Subcutaneous abdominal adipose tissue (tissue), 5 donors: ENCODE results near the gene ITGB4.

ENCODE experiments used
- H3K27ac ChIP-seq: one replicate; pipeline ENCODE4 v1.7.0; 2013; ENCODE audit warnings: low read depth, mild to moderate bottlenecking, inconsistent platforms, low read length, moderate library complexity
- H3K27me3 ChIP-seq, 5 donors: one replicate each; pipeline ENCODE4 v1.7.0; 2013; ENCODE audit warnings: low read length in 5 of 5, inconsistent platforms in 1 of 5; ENCODE audit not compliant: control insufficient read depth in 5 of 5, insufficient read depth in 4 of 5
- H3K36me3 ChIP-seq, 5 donors: one replicate each; pipeline ENCODE4 v1.7.0; 2013; ENCODE audit warnings: low read length in 5 of 5; ENCODE audit not compliant: control insufficient read depth in 5 of 5, insufficient read depth in 5 of 5
- H3K4me1 ChIP-seq, 5 donors: one replicate each; pipeline ENCODE4 v1.7.0; 2013; ENCODE audit warnings: low read length in 5 of 5, mild to moderate bottlenecking in 3 of 5, moderate library complexity in 1 of 5; ENCODE audit not compliant: control insufficient read depth in 5 of 5, insufficient read depth in 5 of 5
- H3K4me3 ChIP-seq, 5 donors: one replicate each; pipeline ENCODE4 v1.7.0; 2013; ENCODE audit warnings: low read length in 5 of 5, low read depth in 1 of 5
- H3K9ac ChIP-seq, 5 donors: one replicate each; pipeline ENCODE4 v1.7.0; 2013; ENCODE audit warnings: low read length in 5 of 5, mild to moderate bottlenecking in 4 of 5, moderate library complexity in 3 of 5
- H3K9me3 ChIP-seq, 5 donors: one replicate each; pipeline ENCODE4 v1.7.0; 2013; ENCODE audit warnings: low read length in 5 of 5; ENCODE audit not compliant: control insufficient read depth in 5 of 5
- donor health status: healthy.
- donor health status: healthy.
- donor health status: healthy.
- donor health status: healthy.
- donor health status: healthy.

ITGB4 gene

GRCh38 chr17:75685499-75685898 lies 35.8 kb upstream of the ITGB4 start:
- Histone ChIP-seq H3K9ac (no peak overlapping the region), H3K27me3 (no peaks in the 10 kb centered on the region), H3K27ac (peak overlapping the region; percentile 50), H3K36me3 (peaks cover 0 to 21% (median 5%) of the 10 kb centered on the region in 5 donors), H3K4me1 (peaks cover 9 to 55% (median 36%) of the 10 kb centered on the region in 5 donors), H3K9me3 (no peaks in the 10 kb centered on the region), H3K4me3 (no peak overlapping the region)

- H3K27ac ChIP-seq: peak overlapping the region; percentile 52
- H3K4me1 ChIP-seq: peaks cover 9 to 64% (median 52%) of the 10 kb centered on the region in 5 donors
- H3K27me3 ChIP-seq: no peaks in the 10 kb centered on the region
Measured at GRCh38 chr17:75688209-75688825, 32.9 kb upstream of the ITGB4 start.

GRCh38 chr17:75689441-75689873 lies 31.8 kb upstream of the ITGB4 start:
- Histone ChIP-seq H3K27ac (no peak overlapping the region), H3K4me1 (peaks cover 9 to 73% (median 61%) of the 10 kb centered on the region in 5 donors)

More at GRCh38 chr17:75688209-75688825, 32.9 kb upstream of the ITGB4 start:
- Histone ChIP-seq H3K36me3 (peaks cover 0 to 37% (median 12%) of the 10 kb centered on the region in 5 donors), H3K9me3 (no peaks in the 10 kb centered on the region), H3K9ac (peak overlapping the region in 3 of 5 donors; percentile 22 to 44 (median 32)), H3K4me3 (peak overlapping the region in 1 of 5 donors; percentile 23)

GRCh38 chr17:75691371-75691791 lies 29.9 kb upstream of the ITGB4 start:
- H3K27ac ChIP-seq: no peak overlapping the region
- H3K9ac ChIP-seq: no peak overlapping the region
- H3K27me3 ChIP-seq: no peaks in the 10 kb centered on the region
- H3K36me3 ChIP-seq: peaks cover 0 to 59% (median 29%) of the 10 kb centered on the region in 5 donors
- H3K4me1 ChIP-seq: peaks cover 9 to 73% (median 59%) of the 10 kb centered on the region in 5 donors
- no peaks in the 10 kb centered on the region for H3K9me3 ChIP-seq
- no peak overlapping the region for H3K4me3 ChIP-seq

More at GRCh38 chr17:75689441-75689873, 31.8 kb upstream of the ITGB4 start:
- Histone ChIP-seq H3K4me3 (no peak overlapping the region), H3K9me3 (no peaks in the 10 kb centered on the region), H3K27me3 (no peaks in the 10 kb centered on the region), H3K36me3 (peaks cover 0 to 48% (median 19%) of the 10 kb centered on the region in 5 donors), H3K9ac (peak overlapping the region in 1 of 5 donors; percentile 48)

- no peak overlapping the region for H3K27ac ChIP-seq
- no peak overlapping the region for H3K9ac ChIP-seq
- H3K9me3 ChIP-seq: no peaks in the 10 kb centered on the region
- H3K27me3 ChIP-seq: no peaks in the 10 kb centered on the region
- peaks cover 6 to 78% (median 58%) of the 10 kb centered on the region in 5 donors for H3K4me1 ChIP-seq
- no peak overlapping the region for H3K4me3 ChIP-seq
- peaks cover 0 to 62% (median 29%) of the 10 kb centered on the region in 5 donors for H3K36me3 ChIP-seq
Measured at GRCh38 chr17:75691801-75692626, 29.2 kb upstream of the ITGB4 start.

- Histone ChIP-seq H3K36me3 (peaks cover 0 to 72% (median 33%) of the 10 kb centered on the region in 5 donors), H3K4me1 (peaks cover 9 to 81% (median 65%) of the 10 kb centered on the region in 5 donors), H3K9me3 (no peaks in the 10 kb centered on the region), H3K9ac (no peak overlapping the region), H3K27me3 (no peaks in the 10 kb centered on the region), H3K4me3 (no peak overlapping the region), H3K27ac (no peak overlapping the region)
Measured at GRCh38 chr17:75692976-75693375, 28.3 kb upstream of the ITGB4 start.

- peak overlapping the region; percentile 62 for H3K27ac ChIP-seq
- H3K9ac ChIP-seq: no peak overlapping the region
- peaks cover 4 to 74% (median 56%) of the 10 kb centered on the region in 5 donors for H3K4me1 ChIP-seq
- peaks cover 0 to 80% (median 35%) of the 10 kb centered on the region in 5 donors for H3K36me3 ChIP-seq
- H3K9me3 ChIP-seq: no peaks in the 10 kb centered on the region
- H3K27me3 ChIP-seq: no peaks in the 10 kb centered on the region
- no peak overlapping the region for H3K4me3 ChIP-seq
Measured at GRCh38 chr17:75693500-75694481, 27.5 kb upstream of the ITGB4 start.

GRCh38 chr17:75694536-75694935 lies 26.7 kb upstream of the ITGB4 start:
- Histone ChIP-seq H3K4me3 (no peak overlapping the region), H3K27ac (peak overlapping the region; percentile 62), H3K4me1 (peaks cover 3 to 68% (median 53%) of the 10 kb centered on the region in 5 donors), H3K9me3 (no peaks in the 10 kb centered on the region), H3K9ac (no peak overlapping the region), H3K27me3 (no peaks in the 10 kb centered on the region), H3K36me3 (peaks cover 0 to 83% (median 36%) of the 10 kb centered on the region in 5 donors)

GRCh38 chr17:75695141-75695829 lies 26.0 kb upstream of the ITGB4 start:
- Histone ChIP-seq H3K4me1 (peaks cover 3 to 74% (median 53%) of the 10 kb centered on the region in 5 donors), H3K9ac (no peak overlapping the region), H3K27ac (no peak overlapping the region)

More at GRCh38 chr17:75695141-75695829, 26.0 kb upstream of the ITGB4 start:
- Histone ChIP-seq H3K27me3 (no peaks in the 10 kb centered on the region), H3K36me3 (peaks cover 0 to 90% (median 43%) of the 10 kb centered on the region in 5 donors), H3K9me3 (no peaks in the 10 kb centered on the region), H3K4me3 (peak overlapping the region in 1 of 5 donors; percentile 3)
